Activated CD4-positive, alpha-beta T cell treated with anti-CD3 and anti-CD28 coated beads for 36 hours (primary cell): Measurements from ENCODE around the gene PLIN1. TPM values are rescaled to one million over a fixed set of nuclear protein-coding genes. Genes with fewer than 3 reads are reported as not detected.

Experiments
- ATAC-seq: fragments of 200-7000 bp; cut with Tn5 transposase; one replicate; pipeline ENCODE4 v1.10.0; 2021; ENCODE audit warnings: mild to moderate bottlenecking, moderate library complexity
- CTCF ChIA-PET: fragments of 350-600 bp; sonication (Branson Sonifier 250); formaldehyde crosslinking; loops from one replicate; lab custom pipeline; 2021; ENCODE audit warnings: antibody characterized with exemption; lab: Charles Lee
- POLR2A ChIA-PET: fragments of 350-600 bp; sonication (Branson Sonifier 250); formaldehyde crosslinking; loops from one replicate; lab custom pipeline; 2021; ENCODE audit warnings: antibody characterized with exemption, inconsistent platforms; lab: Charles Lee
- DNase-seq: peaks from one replicate; pipeline ENCODE4 v3.0.0-alpha.2; 2020
- H3K27ac Mint-ChIP-seq: one replicate; pipeline ENCODE4 v1.8.0; 2021; ENCODE audit warnings: mixed read lengths
- H3K27me3 Mint-ChIP-seq: one replicate; pipeline ENCODE4 v1.8.0; 2021; ENCODE audit warnings: mixed read lengths
- H3K36me3 Mint-ChIP-seq: one replicate; pipeline ENCODE4 v1.8.0; 2021; ENCODE audit warnings: low read depth, mixed read lengths
- H3K4me1 Mint-ChIP-seq: one replicate; pipeline ENCODE4 v1.8.0; 2021; ENCODE audit warnings: mixed read lengths
- H3K4me3 Mint-ChIP-seq: one replicate; pipeline ENCODE4 v1.8.0; 2021; ENCODE audit warnings: mild to moderate bottlenecking, moderate library complexity, mixed read lengths
- H3K9me3 Mint-ChIP-seq: one replicate; pipeline ENCODE4 v1.8.0; 2021; ENCODE audit warnings: low read depth, mixed read lengths
- intact Hi-C, 2 experiments: fragments of 100-400 bp; cut with DNase I in 1 of 2; cut with micrococcal nuclease in 1 of 2; formaldehyde crosslinking; loops; one replicate each; pipeline versions ENCODE4 v1.14.2 to v1.15.1; 2022 to 2024; cut with DNase I, micrococcal nuclease
- total RNA-seq, 2 experiments: library from RNA; stranded (reverse); gene quantifications; one replicate each; pipeline ENCODE4 v1.2.3, GENCODE V29; 2021

The PLIN1 gene
- total RNA-seq, 2 experiments from 2014 or later = 0.39 to 0.41 TPM

DNA sequence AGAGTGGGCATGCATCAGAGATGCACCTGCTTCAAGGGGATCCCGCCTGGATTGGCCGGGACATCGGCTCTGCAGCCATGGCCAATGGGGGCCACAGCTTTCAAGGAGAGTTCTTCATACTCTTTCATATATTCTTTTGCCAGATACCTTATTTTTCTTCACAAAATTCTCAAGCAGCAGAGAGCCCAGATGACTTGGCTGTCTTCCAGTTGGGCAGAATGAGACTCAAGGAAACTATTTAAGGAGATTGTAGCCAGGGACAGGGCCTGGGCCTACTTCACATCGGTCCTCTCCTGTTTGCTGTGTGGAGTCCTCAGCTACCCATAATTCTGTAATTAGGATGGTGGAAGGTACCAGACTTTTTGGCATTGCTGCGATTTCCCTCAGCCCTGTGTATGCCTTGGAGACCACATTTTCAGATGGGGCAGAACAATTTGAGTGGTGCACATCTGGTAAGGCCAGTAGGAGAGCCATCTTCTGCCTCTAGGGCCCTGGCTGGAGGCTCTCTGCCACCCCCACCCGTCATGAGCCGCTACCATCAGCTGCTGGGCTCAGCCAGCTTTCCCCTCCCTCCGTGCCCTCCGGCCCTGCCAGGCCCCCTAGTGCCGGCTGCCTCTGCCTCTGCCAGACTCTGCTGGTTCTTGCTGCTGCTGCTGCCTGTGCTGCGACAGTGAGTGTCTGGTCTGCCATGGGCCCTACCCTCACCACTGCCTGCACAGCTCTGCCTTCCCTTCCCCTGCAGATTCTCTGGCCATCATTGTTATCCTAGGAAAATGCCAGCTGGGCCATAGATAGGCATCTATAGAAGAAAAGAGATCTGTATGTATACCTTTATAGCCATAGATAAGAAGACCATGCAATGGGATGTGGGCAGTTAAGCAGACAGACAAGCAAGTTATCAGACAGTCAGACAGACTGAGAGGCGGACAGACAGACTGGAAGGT is 6.7 kb downstream of the PLIN1 start:
- POLR2A ChIA-PET = no interaction called here
- intact Hi-C loops = no loop called here
- Mint-ChIP-seq H3K9me3 (no peaks in the 10 kb centered on the region), H3K4me3 (no peak overlapping the region), H3K27me3 (no peaks in the 10 kb centered on the region), H3K36me3 (no peaks in the 10 kb centered on the region), H3K4me1 (no peaks in the 10 kb centered on the region), H3K27ac (no peak overlapping the region)
- CTCF ChIA-PET = interaction anchor here (0.5 to 1.8 kb wide), 3 partner anchors 15 to 335 kb away, joined by 4 to 7 read pairs (median 5); no protein-coding TSS in a partner anchor
- no peak for DNase-seq
- no peak for ATAC-seq

DNA sequence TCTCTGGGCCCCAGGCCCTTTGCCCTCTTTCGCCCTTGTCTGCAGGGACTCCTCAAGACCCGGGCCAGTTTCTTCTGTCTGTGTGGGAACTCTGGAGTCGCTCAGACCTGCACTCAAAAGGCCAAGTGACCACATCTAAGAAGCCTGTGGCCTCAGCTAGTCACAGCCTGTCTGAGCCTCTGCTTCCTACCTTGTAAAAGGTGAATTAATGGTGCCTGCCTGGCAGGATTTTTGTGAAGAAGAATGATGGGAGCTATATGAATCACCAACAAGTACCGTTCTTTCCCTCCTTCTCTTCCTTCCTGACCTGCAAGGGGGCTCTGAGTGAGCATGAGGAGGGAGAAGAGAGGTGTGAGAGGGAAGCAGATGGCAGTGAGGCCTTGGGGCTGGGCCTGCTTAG is 7.5 kb downstream of the PLIN1 start:
- no peak overlapping the region for H3K27ac Mint-ChIP-seq
- no peaks in the 10 kb centered on the region for H3K27me3 Mint-ChIP-seq
- no peaks in the 10 kb centered on the region for H3K36me3 Mint-ChIP-seq
- H3K4me1 Mint-ChIP-seq = no peaks in the 10 kb centered on the region
- CTCF ChIA-PET = interaction anchor here (1.3 to 1.8 kb wide), 3 partner anchors 9 to 24 kb away, joined by 4 to 7 read pairs (median 5); no protein-coding TSS in a partner anchor
- no peaks in the 10 kb centered on the region for H3K9me3 Mint-ChIP-seq
- intact Hi-C loops = no loop called here
- POLR2A ChIA-PET = no interaction called here
- no peak for DNase-seq
- no peak overlapping the region for H3K4me3 Mint-ChIP-seq
- no peak for ATAC-seq

DNA sequence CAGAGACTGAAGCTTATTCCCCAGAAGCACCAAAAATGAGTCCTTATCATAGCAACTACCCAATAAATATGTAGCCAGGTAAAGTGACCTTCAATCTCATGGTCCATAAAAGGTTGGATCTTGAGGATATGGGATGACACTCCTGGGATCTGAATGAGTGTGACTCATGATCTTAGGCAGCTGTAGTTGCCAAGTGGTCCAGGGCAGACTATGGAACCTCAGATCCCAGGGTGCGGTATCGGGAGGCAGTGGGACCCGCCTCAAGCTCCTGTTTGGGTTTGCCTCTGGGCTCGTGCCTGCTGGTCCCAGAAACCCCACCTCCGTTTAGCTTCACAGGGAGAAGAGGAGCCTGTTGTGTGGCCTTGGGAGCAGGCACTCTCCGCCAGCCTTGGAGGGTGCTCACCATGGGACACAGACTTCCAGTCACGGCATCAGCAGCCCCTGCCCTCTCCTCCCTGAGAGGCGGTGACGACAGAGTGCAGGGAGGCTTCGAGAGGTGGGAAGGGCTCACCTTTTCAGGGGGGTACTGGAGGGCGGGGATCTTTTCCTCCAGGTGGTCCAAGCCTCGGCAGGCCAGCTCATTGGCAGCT is 8.1 kb downstream of the PLIN1 start:
- ChIA-PET POLR2A (no interaction called here), CTCF (interaction anchor here (0.6 to 1.3 kb wide), 3 partner anchors 8 to 79 kb away, joined by 3 to 4 read pairs (median 4); no protein-coding TSS in a partner anchor)
- Mint-ChIP-seq H3K27me3 (no peaks in the 10 kb centered on the region), H3K27ac (no peak overlapping the region), H3K9me3 (no peaks in the 10 kb centered on the region), H3K4me1 (no peaks in the 10 kb centered on the region), H3K4me3 (no peak overlapping the region), H3K36me3 (no peaks in the 10 kb centered on the region)
- DNase-seq = no peak
- ATAC-seq = no peak
- intact Hi-C loops = no loop called here

DNA sequence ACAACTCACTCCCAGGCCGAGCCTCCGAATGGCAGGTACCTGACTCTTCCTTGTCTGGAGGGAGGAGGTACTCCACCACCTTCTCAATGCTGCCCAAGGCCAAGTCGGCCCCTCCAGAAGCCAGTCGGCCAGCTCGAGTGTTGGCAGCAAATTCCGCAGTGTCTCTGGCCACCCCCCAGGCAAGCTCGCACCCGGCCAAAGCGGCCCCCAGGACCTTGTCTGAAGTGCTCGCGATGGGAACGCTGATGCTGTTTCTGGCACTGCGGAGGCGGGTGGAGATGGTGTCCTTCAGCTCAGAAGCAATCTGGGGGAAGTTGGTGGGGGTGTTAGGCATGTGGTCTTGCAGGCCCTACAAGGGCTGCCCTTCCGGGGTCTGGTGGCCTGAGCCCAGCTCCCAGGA is 9.2 kb downstream of the PLIN1 start:
- H3K4me3 Mint-ChIP-seq = no peak overlapping the region
- peaks cover 1% of the 10 kb centered on the region for H3K27me3 Mint-ChIP-seq
- intact Hi-C loops = no loop called here
- no peaks in the 10 kb centered on the region for H3K36me3 Mint-ChIP-seq
- no peaks in the 10 kb centered on the region for H3K9me3 Mint-ChIP-seq
- POLR2A ChIA-PET = no interaction called here
- DNase-seq = no peak
- no peak overlapping the region for H3K27ac Mint-ChIP-seq
- peaks cover under 1% of the 10 kb centered on the region for H3K4me1 Mint-ChIP-seq
- no peak for ATAC-seq
- CTCF ChIA-PET = interaction anchor here (0.6 kb wide), 1 partner anchor 20 kb away, joined by 3 read pairs; no protein-coding TSS in a partner anchor

DNA sequence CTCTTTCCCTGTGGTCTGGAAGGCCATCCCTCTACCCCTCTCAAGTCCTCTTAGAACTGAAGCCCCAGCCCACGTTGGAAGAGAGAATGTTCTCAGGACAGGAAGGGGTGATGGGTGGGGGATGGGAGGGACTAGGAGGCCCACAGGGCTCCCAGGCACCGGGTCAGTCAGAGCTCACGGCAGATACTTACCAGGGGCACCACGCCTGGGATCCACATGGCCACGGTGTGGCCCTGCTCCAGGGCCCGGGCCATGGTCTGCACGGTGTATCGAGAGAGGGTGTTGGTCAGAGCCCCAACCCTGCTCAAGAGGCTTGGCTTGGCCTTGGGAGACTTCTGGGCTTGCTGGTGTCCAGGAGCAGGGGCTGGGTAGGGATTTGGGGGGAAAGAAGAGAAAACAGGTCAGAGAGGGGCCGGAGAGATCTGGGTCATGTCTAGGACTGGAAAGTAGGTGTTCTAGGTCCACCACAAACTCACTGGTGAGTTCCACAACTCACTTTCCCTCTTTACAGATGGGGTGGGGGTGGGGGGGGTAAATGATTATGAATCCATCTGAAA is 9.8 kb downstream of the PLIN1 start:
- no peaks in the 10 kb centered on the region for H3K36me3 Mint-ChIP-seq
- H3K9me3 Mint-ChIP-seq = no peaks in the 10 kb centered on the region
- CTCF ChIA-PET = no interaction called here

DNA sequence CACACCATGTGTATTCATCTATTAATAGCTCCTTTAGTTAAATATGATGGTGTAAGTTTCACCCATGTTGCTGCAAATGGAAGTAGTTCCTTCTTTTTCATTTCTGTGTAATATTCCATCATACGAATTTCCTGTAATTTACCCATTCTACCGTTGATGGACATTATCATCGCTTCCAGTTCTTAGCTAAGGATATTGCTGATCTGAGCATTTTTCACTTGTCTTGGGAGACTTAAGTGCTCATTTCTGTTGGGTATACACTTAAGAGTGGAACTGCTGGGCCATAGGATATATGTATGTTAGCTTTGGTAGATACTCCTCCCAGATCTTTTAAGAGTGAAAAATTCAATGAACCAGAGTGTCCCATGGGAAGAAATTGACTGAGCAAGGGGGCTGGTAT is 11.0 kb downstream of the PLIN1 start:
- H3K36me3 Mint-ChIP-seq = no peaks in the 10 kb centered on the region
- DNase-seq (no peak), ATAC-seq (no peak)
- intact Hi-C loops = no loop called here
- ChIA-PET CTCF (interaction anchor here (0.9 kb wide), 2 partner anchors 22 to 309 kb away, joined by 3 to 4 read pairs; no protein-coding TSS in a partner anchor), POLR2A (no interaction called here)
- no peaks in the 10 kb centered on the region for H3K9me3 Mint-ChIP-seq
- no peak overlapping the region for H3K4me3 Mint-ChIP-seq
- peaks cover 9% of the 10 kb centered on the region for H3K27me3 Mint-ChIP-seq
- H3K4me1 Mint-ChIP-seq = peaks cover 1% of the 10 kb centered on the region
- no peak overlapping the region for H3K27ac Mint-ChIP-seq

More for the DNA sequence above, 9.8 kb downstream of the PLIN1 start:
- peaks cover 7% of the 10 kb centered on the region for H3K27me3 Mint-ChIP-seq
- intact Hi-C loops = no loop called here
- H3K4me1 Mint-ChIP-seq = peaks cover 1% of the 10 kb centered on the region
- no peak overlapping the region for H3K27ac Mint-ChIP-seq
- POLR2A ChIA-PET = no interaction called here
- DNase-seq (no peak), ATAC-seq (no peak)
- H3K4me3 Mint-ChIP-seq = no peak overlapping the region

DNA sequence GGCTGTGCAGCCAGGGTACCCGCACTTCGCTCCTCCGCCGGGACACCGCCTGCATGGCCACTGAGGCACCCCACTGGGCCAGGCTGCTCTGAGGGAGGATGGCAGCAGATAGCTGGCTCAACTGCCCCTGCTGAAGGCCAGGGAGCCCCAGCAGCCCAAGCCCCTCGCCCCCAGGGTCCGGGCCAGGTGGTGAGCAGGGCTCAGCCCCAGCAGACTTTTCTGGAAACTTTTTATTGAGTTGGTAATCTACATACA is 11.5 kb downstream of the PLIN1 start:
- Mint-ChIP-seq H3K36me3 (no peaks in the 10 kb centered on the region), H3K27ac (no peak overlapping the region), H3K4me3 (no peak overlapping the region), H3K9me3 (no peaks in the 10 kb centered on the region), H3K4me1 (peaks cover 1% of the 10 kb centered on the region), H3K27me3 (peaks cover 9% of the 10 kb centered on the region)
- CTCF ChIA-PET = interaction anchor here (0.7 to 0.9 kb wide), 3 partner anchors 22 to 309 kb away, joined by 3 to 4 read pairs (median 3); no protein-coding TSS in a partner anchor
- ATAC-seq (no peak), DNase-seq (no peak)
- intact Hi-C loops = no loop called here
- POLR2A ChIA-PET = no interaction called here

DNA sequence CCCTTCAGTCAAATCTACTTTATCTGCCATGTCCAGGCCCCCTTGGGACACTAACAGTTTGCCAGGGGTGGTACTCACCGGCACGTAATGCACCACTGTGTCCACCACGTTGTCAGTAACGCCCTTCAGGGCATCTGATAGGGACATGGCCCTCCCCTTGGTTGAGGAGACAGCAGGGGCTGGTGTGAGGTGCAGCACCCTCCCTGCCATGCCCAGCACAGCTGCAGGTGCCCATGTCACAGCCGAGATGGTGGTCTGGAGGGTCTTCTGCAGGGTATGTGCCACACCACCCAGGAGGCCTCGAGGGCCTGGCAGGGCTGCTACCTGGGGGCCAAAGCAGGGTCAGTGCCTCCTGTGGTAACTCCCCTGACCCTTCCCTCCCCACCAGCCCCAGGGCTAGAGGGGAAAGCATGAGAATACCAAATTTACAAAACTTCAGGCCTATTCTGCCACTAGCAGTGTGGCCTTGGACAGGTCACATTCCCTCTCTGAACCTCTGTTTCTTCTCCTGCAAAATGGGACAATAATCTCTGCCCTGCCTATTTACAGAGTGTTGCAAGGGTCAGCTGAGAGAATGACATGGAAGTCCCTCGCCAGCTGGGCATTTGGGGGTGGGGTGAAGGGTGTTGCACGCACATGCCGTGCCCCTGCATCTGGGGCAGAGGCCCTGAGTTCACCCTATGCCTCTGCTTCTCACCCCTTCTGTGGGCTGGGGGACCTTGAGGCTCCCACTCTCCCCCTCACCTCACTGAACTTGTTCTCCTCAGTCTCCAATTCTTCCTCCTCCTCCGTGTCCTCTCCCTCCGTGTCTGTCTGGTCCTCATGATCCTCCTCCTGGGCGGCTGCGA is 12.1 kb downstream of the PLIN1 start:
- POLR2A ChIA-PET = no interaction called here
- CTCF ChIA-PET = interaction anchor here (0.7 kb wide), 1 partner anchor 33 kb away, joined by 3 read pairs; no protein-coding TSS in a partner anchor
- ATAC-seq (no peak), DNase-seq (no peak)
- H3K27me3 Mint-ChIP-seq = peaks cover 14% of the 10 kb centered on the region
- no peaks in the 10 kb centered on the region for H3K36me3 Mint-ChIP-seq
- peaks cover 1% of the 10 kb centered on the region for H3K4me1 Mint-ChIP-seq
- no peaks in the 10 kb centered on the region for H3K9me3 Mint-ChIP-seq
- no peak overlapping the region for H3K27ac Mint-ChIP-seq
- H3K4me3 Mint-ChIP-seq = no peak overlapping the region
- intact Hi-C loops = no loop called here

DNA sequence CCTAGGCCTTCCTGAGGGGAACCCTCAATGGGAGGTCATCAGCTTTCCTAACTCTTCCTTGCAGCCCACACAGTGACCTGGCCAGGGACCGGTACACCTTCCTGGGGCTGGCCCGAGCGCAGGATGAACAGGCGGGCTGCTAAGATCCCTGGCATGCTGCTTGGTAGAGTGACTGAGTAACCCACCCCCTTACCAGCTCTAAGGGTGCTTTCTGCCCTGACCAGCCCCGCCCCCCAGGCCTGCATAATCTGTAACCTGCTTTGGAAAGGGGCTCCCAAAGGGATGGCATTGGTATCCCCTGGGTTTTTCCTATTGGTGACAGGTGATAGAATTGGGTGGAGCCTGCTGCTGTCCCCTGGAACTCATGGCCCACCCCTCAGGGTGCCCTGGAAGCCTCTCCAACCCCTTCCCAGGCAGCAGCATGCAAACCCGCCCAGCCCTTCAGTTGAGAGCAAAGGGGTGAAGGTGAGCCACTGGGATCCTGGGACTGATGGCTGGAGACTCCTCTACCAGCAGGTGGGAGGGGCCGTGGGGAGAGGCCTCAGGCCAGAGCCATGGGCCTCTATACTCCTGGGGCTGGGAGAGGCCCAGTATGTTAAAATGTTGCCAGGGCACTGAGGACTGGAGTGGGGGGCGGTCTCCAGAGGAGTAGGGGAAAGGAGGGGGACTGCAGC is 12.8 kb downstream of the PLIN1 start:
- ATAC-seq (no peak), DNase-seq (no peak)
- Mint-ChIP-seq H3K4me3 (no peak overlapping the region), H3K4me1 (peaks cover 1% of the 10 kb centered on the region), H3K9me3 (no peaks in the 10 kb centered on the region), H3K27ac (no peak overlapping the region), H3K27me3 (peaks cover 14% of the 10 kb centered on the region), H3K36me3 (no peaks in the 10 kb centered on the region)
- ChIA-PET CTCF (interaction anchor here (1.3 kb wide), 1 partner anchor 10 kb away, joined by 3 read pairs; no protein-coding TSS in a partner anchor), POLR2A (no interaction called here)
- intact Hi-C loops = no loop called here

DNA sequence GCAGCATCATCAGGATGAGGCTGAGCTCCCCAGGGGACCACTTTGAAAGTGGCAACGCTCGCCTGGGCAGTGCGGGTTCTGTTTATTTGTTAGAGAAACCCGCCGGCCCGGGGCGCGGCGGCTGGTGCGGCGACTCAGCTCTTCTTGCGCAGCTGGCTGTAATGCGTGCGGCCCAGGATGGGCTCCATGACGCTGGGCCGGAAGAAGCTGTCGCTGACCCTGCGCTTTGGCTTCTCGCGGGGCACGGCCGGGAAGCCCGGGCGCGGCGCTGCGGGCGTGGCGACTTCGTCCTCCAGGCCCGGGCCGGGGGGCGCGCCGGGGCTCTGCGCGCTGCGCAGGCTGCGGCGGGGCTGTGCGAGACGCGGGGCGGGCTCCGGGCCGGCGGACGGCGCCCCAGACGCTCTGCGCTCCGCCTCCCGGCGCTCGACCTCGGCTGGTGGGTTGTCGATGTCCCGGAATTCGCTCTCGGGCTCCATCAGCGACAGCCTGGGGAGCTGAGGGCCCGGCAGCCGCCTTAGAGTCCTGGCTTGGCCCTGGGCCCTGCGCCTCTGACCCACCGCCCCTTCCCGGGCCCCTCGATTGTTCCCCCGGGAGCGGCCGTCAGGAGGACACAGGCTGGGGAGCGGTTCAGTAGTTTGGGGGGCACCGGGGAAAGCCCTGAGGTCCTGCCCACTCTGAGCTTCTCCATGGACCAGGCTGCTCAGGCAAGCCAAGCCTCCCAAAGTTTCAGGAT is 13.6 kb downstream of the PLIN1 start:
- H3K4me3 Mint-ChIP-seq = no peak overlapping the region
- H3K36me3 Mint-ChIP-seq = no peaks in the 10 kb centered on the region
- H3K4me1 Mint-ChIP-seq = peaks cover 1% of the 10 kb centered on the region
- no peaks in the 10 kb centered on the region for H3K9me3 Mint-ChIP-seq
- H3K27ac Mint-ChIP-seq = no peak overlapping the region
- CTCF ChIA-PET = interaction anchor here (0.8 to 1.3 kb wide), 2 partner anchors 9 to 18 kb away, joined by 3 to 4 read pairs; no protein-coding TSS in a partner anchor
- POLR2A ChIA-PET = no interaction called here
- H3K27me3 Mint-ChIP-seq = peaks cover 17% of the 10 kb centered on the region
- intact Hi-C loops = no loop called here
- peak; percentile 36 for DNase-seq
- peak; percentile 70 for ATAC-seq
